ENCODE measurements around the gene OR6B3. TPM values are rescaled to one million over a fixed set of nuclear protein-coding genes. Genes with fewer than 3 reads are reported as not detected.

OR6B3 gene
- total and polyA plus RNA-seq, 4 donors: not detected

- H3K4me3 ChIP-seq (ENCODE audit: low read depth in 1 of 3, low read length in 3 of 3): no peak overlapping the region
- no peak overlapping the region for H3K27ac ChIP-seq (ENCODE audit: low read depth in 1 of 2, low read length in 2 of 2)
- no peaks in the 10 kb centered on the region for H3K9me3 ChIP-seq (ENCODE audit: control insufficient read depth in 4 of 4, low read length in 3 of 4)
- TF ChIP-seq TAF1 (conservative IDR thresholded peaks at IDR 0.05) (no peak), SP1 (IDR thresholded peaks at IDR 0.05) (no peak), FOXA2 (IDR thresholded peaks at IDR 0.05) (no peak), JUND (IDR thresholded peaks at IDR 0.05) (no peak), RXRA (IDR thresholded peaks at IDR 0.05) (no peak)
- H3K4me1 ChIP-seq (ENCODE audit: control insufficient read depth in 4 of 4, insufficient read depth in 4 of 4, low read length in 3 of 4): no peaks in the 10 kb centered on the region
- peaks cover 0 to 7% (median 4%) of the 10 kb centered on the region in 4 donors for H3K27me3 ChIP-seq (ENCODE audit: control insufficient read depth in 4 of 4, insufficient read depth in 4 of 4, low read length in 3 of 4)
- DNase-seq (ENCODE audit: low spot score): no peak
- H3K9ac ChIP-seq (ENCODE audit: low read depth in 1 of 2, low read length in 2 of 2): no peak overlapping the region
- H3K36me3 ChIP-seq (ENCODE audit: control insufficient read depth in 4 of 4, insufficient read depth in 3 of 4, low read depth in 1 of 4, low read length in 3 of 4): no peaks in the 10 kb centered on the region
- WGBS: 75% methylated on average over 6 of the region's 6 CpGs
These were observed 12.0 kb downstream of the OR6B3 start for GRCh38 chr2:240041363-240041762.

GRCh38 chr2:240037358-240037757 is 16.0 kb downstream of the OR6B3 start:
- DNase-seq (ENCODE audit: low spot score): no peak
- no peaks in the 10 kb centered on the region for H3K4me1 ChIP-seq (ENCODE audit: control insufficient read depth in 4 of 4, insufficient read depth in 4 of 4, low read length in 3 of 4)

GRCh38 chr2:240033330-240033678 is 20.0 kb downstream of the OR6B3 start:
- Histone ChIP-seq H3K27me3 (ENCODE audit: control insufficient read depth in 4 of 4, insufficient read depth in 4 of 4, low read length in 3 of 4) (peaks cover 0 to 12% (median 1%) of the 10 kb centered on the region in 4 donors), H3K27ac (ENCODE audit: low read depth in 1 of 2, low read length in 2 of 2) (no peak overlapping the region), H3K9me3 (ENCODE audit: control insufficient read depth in 4 of 4, low read length in 3 of 4) (no peaks in the 10 kb centered on the region), H3K9ac (ENCODE audit: low read depth in 1 of 2, low read length in 2 of 2) (no peak overlapping the region), H3K4me1 (ENCODE audit: control insufficient read depth in 4 of 4, insufficient read depth in 4 of 4, low read length in 3 of 4) (no peaks in the 10 kb centered on the region), H3K4me3 (ENCODE audit: low read depth in 1 of 3, low read length in 3 of 3) (no peak overlapping the region), H3K36me3 (ENCODE audit: control insufficient read depth in 4 of 4, insufficient read depth in 3 of 4, low read depth in 1 of 4, low read length in 3 of 4) (no peaks in the 10 kb centered on the region)
- no peak for DNase-seq (ENCODE audit: low spot score)
- TF ChIP-seq ATF3 (IDR thresholded peaks at IDR 0.05): no peak
- TF ChIP-seq FOXA2 (IDR thresholded peaks at IDR 0.05): no peak
- TF ChIP-seq RXRA (IDR thresholded peaks at IDR 0.05): no peak
- no peak for TF ChIP-seq GABPA (IDR thresholded peaks at IDR 0.05 in 1 of 2, conservative IDR thresholded peaks at IDR 0.05 in 1 of 2)
- no peak for TF ChIP-seq CTCF (IDR thresholded peaks at IDR 0.05; ENCODE audit: low read depth, low read length, missing input control)
- TF ChIP-seq NR2F2 (IDR thresholded peaks at IDR 0.05): no peak
- no peak for TF ChIP-seq FOXA1 (IDR thresholded peaks at IDR 0.05)
- TF ChIP-seq TAF1 (conservative IDR thresholded peaks at IDR 0.05): no peak
- TF ChIP-seq EGR1 (IDR thresholded peaks at IDR 0.05; ENCODE audit: low read depth in 2 of 2): no peak
- TF ChIP-seq JUND (IDR thresholded peaks at IDR 0.05): no peak
- no peak for TF ChIP-seq YY1 (IDR thresholded peaks at IDR 0.05)
- TF ChIP-seq MAX (IDR thresholded peaks at IDR 0.05): no peak
- no peak for TF ChIP-seq RAD21 (IDR thresholded peaks at IDR 0.05)
- TF ChIP-seq HNF4A (conservative IDR thresholded peaks at IDR 0.05): no peak
- 43% methylated on average over 5 of the region's 5 CpGs for WGBS

More at GRCh38 chr2:240037358-240037757, 16.0 kb downstream of the OR6B3 start:
- Histone ChIP-seq H3K27ac (ENCODE audit: low read depth in 1 of 2, low read length in 2 of 2) (no peak overlapping the region), H3K9me3 (ENCODE audit: control insufficient read depth in 4 of 4, low read length in 3 of 4) (no peaks in the 10 kb centered on the region), H3K4me3 (ENCODE audit: low read depth in 1 of 3, low read length in 3 of 3) (no peak overlapping the region), H3K27me3 (ENCODE audit: control insufficient read depth in 4 of 4, insufficient read depth in 4 of 4, low read length in 3 of 4) (peaks cover 0 to 15% (median 5%) of the 10 kb centered on the region in 4 donors), H3K9ac (ENCODE audit: low read depth in 1 of 2, low read length in 2 of 2) (no peak overlapping the region), H3K36me3 (ENCODE audit: control insufficient read depth in 4 of 4, insufficient read depth in 3 of 4, low read depth in 1 of 4, low read length in 3 of 4) (no peaks in the 10 kb centered on the region)
- no peak for TF ChIP-seq NR2F2 (IDR thresholded peaks at IDR 0.05)
- no peak for TF ChIP-seq FOXA1 (IDR thresholded peaks at IDR 0.05)
- no peak for TF ChIP-seq RAD21 (IDR thresholded peaks at IDR 0.05)
- no peak for TF ChIP-seq GABPA (IDR thresholded peaks at IDR 0.05 in 1 of 2, conservative IDR thresholded peaks at IDR 0.05 in 1 of 2)
- no peak for TF ChIP-seq RXRA (IDR thresholded peaks at IDR 0.05)
- no peak for TF ChIP-seq HNF4A (conservative IDR thresholded peaks at IDR 0.05)
- no peak for TF ChIP-seq YY1 (IDR thresholded peaks at IDR 0.05)
- TF ChIP-seq ZBTB33 (IDR thresholded peaks at IDR 0.05): no peak
- TF ChIP-seq CTCF (IDR thresholded peaks at IDR 0.05; ENCODE audit: low read depth, low read length, missing input control): no peak
